Keratinocyte (primary cell): ENCODE results near the gene KIF26A. TPM values are rescaled to one million over a fixed set of nuclear protein-coding genes. Genes with fewer than 3 reads are reported as not detected.

Experiments
- DNase-seq: peaks from one replicate; pipeline ENCODE4 v3.0.0-alpha.2; 2011; ENCODE audit warnings: low read depth, missing footprints, low spot score
- FAIRE-seq: peaks from 2 replicates; lab custom pipeline; 2011; peaks lifted over from hg19 to GRCh38; lab: Jason Lieb, UNC
- H2AFZ ChIP-seq: 2 replicates; pipeline ENCODE4 v1.6.0; 2012; ENCODE audit warnings: low read length, control low read depth, inconsistent platforms; ENCODE audit not compliant: control insufficient read depth
- H3K27ac ChIP-seq: 2 replicates; pipeline ENCODE4 v1.5.1; 2011; ENCODE audit warnings: low read length; ENCODE audit not compliant: control insufficient read depth, insufficient read depth
- H3K27me3 ChIP-seq: 3 replicates; pipeline ENCODE4 v1.6.0; 2011; ENCODE audit warnings: low read length; ENCODE audit not compliant: control insufficient read depth, insufficient read depth; ENCODE audit errors: extremely low read depth
- H3K36me3 ChIP-seq, 2 experiments: 2 replicates in 1 of 2; 3 replicates in 1 of 2; pipeline ENCODE4 v1.5.1; 2011; ENCODE audit warnings: low read length in 2 of 2, mild to moderate bottlenecking in 1 of 2; ENCODE audit not compliant: control insufficient read depth in 2 of 2, insufficient read depth in 2 of 2; ENCODE audit errors: extremely low read depth in 1 of 2
- H3K4me1 ChIP-seq: 3 replicates; pipeline ENCODE4 v1.5.1; 2011; ENCODE audit warnings: low read length; ENCODE audit not compliant: control insufficient read depth, insufficient read depth; ENCODE audit errors: extremely low read depth
- H3K4me2 ChIP-seq: 3 replicates; pipeline ENCODE4 v1.6.0; 2011; ENCODE audit warnings: low read depth, low read length; ENCODE audit not compliant: control insufficient read depth, insufficient read depth; ENCODE audit errors: extremely low read depth
- H3K4me3 ChIP-seq, 3 experiments: fragments of 200-600 bp in 1 of 3; sonication (generic) in 1 of 3; 2 replicates in 2 of 3; 3 replicates in 1 of 3; pipeline ENCODE4 v1.5.1; 2011 to 2016; ENCODE audit warnings: low read length in 3 of 3, mild to moderate bottlenecking in 3 of 3, control low read depth in 2 of 3, inconsistent platforms in 1 of 3, low read depth in 1 of 3, mixed read lengths in 1 of 3, mixed run types in 1 of 3, moderate library complexity in 1 of 3; ENCODE audit not compliant: control insufficient read depth in 2 of 3, insufficient read depth in 2 of 3; ENCODE audit errors: extremely low read depth in 1 of 3
- H3K79me2 ChIP-seq: 2 replicates; pipeline ENCODE4 v1.6.0; 2012; ENCODE audit warnings: low read length; ENCODE audit not compliant: control insufficient read depth, insufficient read depth
- H3K9ac ChIP-seq: 3 replicates; pipeline ENCODE4 v1.6.0; 2011; ENCODE audit warnings: low read length; ENCODE audit not compliant: control insufficient read depth, insufficient read depth; ENCODE audit errors: extremely low read depth
- H3K9me1 ChIP-seq: 3 replicates; pipeline ENCODE4 v1.6.0; 2011; ENCODE audit warnings: low read length; ENCODE audit not compliant: control insufficient read depth, insufficient read depth; ENCODE audit errors: extremely low read depth
- H3K9me3 ChIP-seq: 2 replicates; pipeline ENCODE4 v1.5.1; 2012; ENCODE audit warnings: low read depth, low read length; ENCODE audit not compliant: control insufficient read depth
- H4K20me1 ChIP-seq: 3 replicates; pipeline ENCODE4 v1.6.0; 2011; ENCODE audit warnings: low read length; ENCODE audit not compliant: control insufficient read depth, insufficient read depth; ENCODE audit errors: extremely low read depth
- CTCF ChIP-seq, 3 experiments: IDR thresholded peaks in 1 of 3; conservative IDR thresholded peaks in 1 of 3; optimal IDR thresholded peaks in 1 of 3; 2 replicates in 2 of 3; 3 replicates in 1 of 3; pipeline versions ENCODE3 to v1.5.1; 2011; ENCODE audit warnings: low read length in 3 of 3, mild to moderate bottlenecking in 3 of 3, moderate library complexity in 2 of 3, control low read depth in 1 of 3, inconsistent platforms in 1 of 3; ENCODE audit not compliant: insufficient read depth in 2 of 3; ENCODE audit errors: extremely low read depth in 1 of 3
- EZH2 ChIP-seq: IDR thresholded peaks from one replicate; pipeline ENCODE4 v1.6.1; 2012; ENCODE audit warnings: inconsistent platforms, mild to moderate bottlenecking, low read length, moderate library complexity
- dilution Hi-C: fragments of 300-500 bp; cut with MboI; formaldehyde crosslinking; loops from one replicate; pipeline ENCODE4 v1.7.0; 2020; ENCODE audit warnings: low sequenced_read_pairs; ENCODE audit not compliant: extremely low pct_ligation_motif_present
- polyA plus RNA-seq, 5 experiments: library from polyadenylated mRNA; depleted of rRNA in 3 of 5; stranded (reverse) in 3 of 5; stranded (forward) in 1 of 5; unstranded in 1 of 5; fragments of >200 nt; gene quantifications; 1 replicate in 1 of 5; 2 replicates in 3 of 5; 3 replicates in 1 of 5; pipeline versions ENCODE4 v1.2.1 to v1.2.3, GENCODE V29; 2011 to 2012; ENCODE audit warnings: missing spikeins in 2 of 5, low read depth in 1 of 5, low replicate concordance in 1 of 5

The KIF26A gene
- polyA plus RNA-seq, 1 donor (not counting 4 experiments of a cell fraction or from before 2014, with no cell fraction given): 0.07 TPM

- Histone ChIP-seq H3K36me3 (no peaks in the 10 kb centered on the region), H3K27ac (no peak overlapping the region), H3K4me3 (no peak overlapping the region), H3K79me2 (no peaks in the 10 kb centered on the region), H3K9me3 (no peaks in the 10 kb centered on the region), H3K4me2 (no peak overlapping the region), H3K9me1 (no peaks in the 10 kb centered on the region), H3K4me1 (no peaks in the 10 kb centered on the region), H2AFZ (no peak overlapping the region), H3K27me3 (no peaks in the 10 kb centered on the region), H4K20me1 (no peaks in the 10 kb centered on the region), H3K9ac (no peak overlapping the region)
- FAIRE-seq (no peak), DNase-seq (no peak)
- dilution Hi-C loops: no loop called here
- TF ChIP-seq CTCF (optimal IDR thresholded peaks at IDR 0.05 in 1 of 3, IDR thresholded peaks at IDR 0.05 in 1 of 3, conservative IDR thresholded peaks at IDR 0.05 in 1 of 3; ENCODE audit: extremely low read depth in 1 of 3, insufficient read depth in 2 of 3, low read length in 3 of 3) (no peak), EZH2 (no peak)
Observed at GRCh38 chr14:104219731-104220214, 81.4 kb downstream of the KIF26A start.

GRCh38 chr14:104220215-104221070 is 82.1 kb downstream of the KIF26A start:
- DNase-seq: no peak
- TF ChIP-seq EZH2: no peak
- TF ChIP-seq CTCF (optimal IDR thresholded peaks at IDR 0.05 in 1 of 3, IDR thresholded peaks at IDR 0.05 in 1 of 3, conservative IDR thresholded peaks at IDR 0.05 in 1 of 3; ENCODE audit: extremely low read depth in 1 of 3, insufficient read depth in 2 of 3, low read length in 3 of 3): no peak
- H3K79me2 ChIP-seq: no peaks in the 10 kb centered on the region
- no peaks in the 10 kb centered on the region for H3K9me3 ChIP-seq
- no peaks in the 10 kb centered on the region for H4K20me1 ChIP-seq
- no peak overlapping the region for H3K4me2 ChIP-seq
- no peaks in the 10 kb centered on the region for H3K27me3 ChIP-seq
- no peak overlapping the region for H3K4me3 ChIP-seq
- no peak overlapping the region for H3K9ac ChIP-seq
- H3K4me1 ChIP-seq: no peaks in the 10 kb centered on the region
- H3K9me1 ChIP-seq: no peaks in the 10 kb centered on the region
- dilution Hi-C loops: no loop called here
- FAIRE-seq: no peak
- H2AFZ ChIP-seq: no peak overlapping the region
- H3K36me3 ChIP-seq: no peaks in the 10 kb centered on the region
- H3K27ac ChIP-seq: no peak overlapping the region
